Subcutaneous adipose tissue (tissue), 4 donors: ENCODE data around the gene ATP6V1B1. TPM values are rescaled to one million over a fixed set of nuclear protein-coding genes. Genes with fewer than 3 reads are reported as not detected.

Experiments
- total RNA-seq, 4 donors: library from RNA; depleted of rRNA; stranded (reverse); fragments of >200 nt; gene quantifications; one replicate each; pipeline ENCODE4 v1.1.0, GENCODE V29; 2016
- TF ChIP-seq, protein P1 (sequence below): fragments of 450-650 bp; IDR thresholded peaks from one replicate; pipeline ENCODE4 v1.5.1; 2016; ENCODE audit warnings: low read depth, mild to moderate bottlenecking, control low read depth, antibody characterized with exemption, moderate library complexity

Gene ATP6V1B1
- total RNA-seq, 4 donors from 2014 or later, result not detected

DNA sequence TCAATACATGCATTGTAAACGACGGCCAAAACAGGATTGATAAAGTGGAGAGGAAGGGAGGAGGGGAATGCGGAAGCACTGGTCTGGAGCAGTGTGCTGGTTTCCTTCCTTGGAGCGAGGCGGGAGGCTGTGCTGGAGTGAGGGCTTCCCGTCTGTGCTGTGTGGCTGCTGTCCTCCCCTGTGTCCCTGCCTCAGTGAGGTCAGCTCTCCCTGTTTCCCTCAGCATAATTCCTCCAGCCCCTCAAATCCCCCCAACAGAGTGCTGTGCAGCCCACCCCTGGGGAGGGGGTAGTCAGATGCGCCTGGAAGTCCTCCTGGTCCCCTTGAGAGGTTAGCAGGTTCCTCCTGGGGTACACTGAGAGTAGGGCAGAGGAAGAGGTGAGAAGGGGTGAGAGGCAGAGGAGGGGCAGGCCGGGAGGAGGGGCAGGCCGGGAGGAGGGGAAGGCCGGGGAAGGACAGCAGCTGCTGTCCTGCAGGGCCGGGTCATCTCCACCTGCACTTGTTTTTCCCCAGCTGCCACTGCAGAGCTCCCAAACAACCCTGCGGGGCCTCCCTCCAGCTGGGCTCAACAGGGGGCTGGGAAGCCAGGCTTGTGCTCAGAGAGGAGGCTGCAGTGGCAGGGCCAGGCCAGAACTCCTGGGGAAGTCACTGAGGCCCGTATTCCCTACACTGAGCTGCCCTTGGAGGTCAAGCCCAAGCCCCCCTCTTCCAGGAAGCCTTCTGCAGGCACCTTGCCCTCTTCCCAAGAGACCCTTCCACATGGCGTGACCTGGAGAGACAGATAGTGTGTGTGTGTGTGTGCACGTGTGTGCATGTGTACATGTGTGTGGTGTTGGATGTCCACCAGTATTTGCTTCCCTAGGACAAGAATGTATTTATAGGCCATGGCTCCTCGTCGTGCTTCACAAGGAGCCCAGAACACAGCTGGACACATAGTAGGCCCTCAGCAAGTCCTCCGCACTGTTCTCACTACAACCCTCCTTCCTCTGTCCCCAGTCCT lies 13.2 kb upstream of the ATP6V1B1 start:
- TF ChIP-seq, protein P1, sequence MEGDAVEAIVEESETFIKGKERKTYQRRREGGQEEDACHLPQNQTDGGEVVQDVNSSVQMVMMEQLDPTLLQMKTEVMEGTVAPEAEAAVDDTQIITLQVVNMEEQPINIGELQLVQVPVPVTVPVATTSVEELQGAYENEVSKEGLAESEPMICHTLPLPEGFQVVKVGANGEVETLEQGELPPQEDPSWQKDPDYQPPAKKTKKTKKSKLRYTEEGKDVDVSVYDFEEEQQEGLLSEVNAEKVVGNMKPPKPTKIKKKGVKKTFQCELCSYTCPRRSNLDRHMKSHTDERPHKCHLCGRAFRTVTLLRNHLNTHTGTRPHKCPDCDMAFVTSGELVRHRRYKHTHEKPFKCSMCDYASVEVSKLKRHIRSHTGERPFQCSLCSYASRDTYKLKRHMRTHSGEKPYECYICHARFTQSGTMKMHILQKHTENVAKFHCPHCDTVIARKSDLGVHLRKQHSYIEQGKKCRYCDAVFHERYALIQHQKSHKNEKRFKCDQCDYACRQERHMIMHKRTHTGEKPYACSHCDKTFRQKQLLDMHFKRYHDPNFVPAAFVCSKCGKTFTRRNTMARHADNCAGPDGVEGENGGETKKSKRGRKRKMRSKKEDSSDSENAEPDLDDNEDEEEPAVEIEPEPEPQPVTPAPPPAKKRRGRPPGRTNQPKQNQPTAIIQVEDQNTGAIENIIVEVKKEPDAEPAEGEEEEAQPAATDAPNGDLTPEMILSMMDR, result no peak

DNA sequence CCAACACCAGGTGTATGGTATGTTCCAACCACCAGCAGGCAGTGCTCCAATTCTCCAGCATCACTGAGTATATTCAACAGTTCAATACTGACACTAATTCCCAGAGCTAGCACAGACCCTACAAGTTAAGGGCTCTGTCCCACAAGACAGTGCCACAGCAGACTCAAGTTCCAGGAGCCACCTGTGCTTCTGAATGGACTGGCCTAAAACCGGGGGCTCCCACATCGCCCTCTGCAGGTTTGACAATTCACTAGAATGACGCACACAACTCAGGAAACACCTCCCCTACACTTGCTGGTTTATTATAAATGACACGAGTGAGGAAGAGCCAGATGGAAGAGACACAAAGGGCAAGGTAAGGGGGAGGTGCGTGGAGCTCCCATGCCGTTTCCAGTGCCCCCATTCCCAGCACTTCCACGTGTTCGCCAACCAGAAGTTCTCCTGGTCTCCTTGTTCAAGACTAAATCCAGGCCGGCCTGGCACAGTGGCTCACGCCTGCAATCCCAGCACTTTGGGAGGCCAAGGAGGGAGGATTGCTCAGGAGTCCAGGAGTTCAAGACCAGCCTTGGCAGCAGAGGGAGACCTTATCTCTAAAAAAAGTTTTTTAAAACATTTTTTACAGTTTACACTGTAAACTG lies 12.2 kb upstream of the ATP6V1B1 start:
- TF ChIP-seq, protein P1, result no peak

GRCh38 chr2:70926042-70926441 lies 9.7 kb upstream of the ATP6V1B1 start:
- TF ChIP-seq, protein P1, result no peak

DNA sequence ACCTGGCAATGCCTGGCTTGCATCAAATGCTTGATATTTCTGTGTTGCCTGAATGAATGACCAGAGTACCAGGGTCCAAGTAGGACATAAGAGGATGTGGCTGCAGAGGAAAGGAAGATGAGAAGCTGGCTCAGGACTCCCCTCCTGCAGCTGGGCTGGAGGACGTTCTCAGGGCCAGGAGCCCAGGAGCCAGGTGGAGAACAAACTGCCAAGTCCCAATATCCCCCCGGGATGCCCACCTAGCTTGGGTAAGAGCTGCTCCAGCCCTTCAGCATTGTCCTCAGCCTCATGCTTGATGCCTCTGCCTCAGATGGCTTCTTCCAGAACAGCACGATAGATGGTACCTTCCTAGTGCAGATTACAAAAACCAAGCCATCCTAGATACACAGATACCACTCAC lies 8.6 kb upstream of the ATP6V1B1 start:
- TF ChIP-seq, protein P1, result no peak

- TF ChIP-seq, protein P1, result no peak
Measured at GRCh38 chr2:70927641-70928040, 8.1 kb upstream of the ATP6V1B1 start.

DNA sequence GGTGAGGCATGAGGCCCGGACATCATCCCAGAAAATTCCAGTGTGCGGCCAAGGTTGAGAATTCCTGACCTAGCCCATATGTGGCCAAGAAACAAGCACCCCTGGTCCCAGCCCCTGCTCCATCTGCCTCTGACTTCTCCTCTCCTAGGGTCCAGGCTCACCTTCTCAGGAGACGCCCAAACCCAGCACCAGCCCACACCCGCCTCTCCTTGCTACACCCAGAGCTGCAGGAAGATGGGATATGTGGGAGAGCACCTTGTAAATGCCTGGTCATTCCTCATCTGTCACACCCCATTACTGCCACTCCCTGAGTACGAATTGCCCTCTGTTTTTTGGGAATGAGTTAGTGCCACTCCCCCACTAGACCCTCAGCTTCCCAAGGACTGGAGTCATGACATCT lies 7.3 kb upstream of the ATP6V1B1 start:
- TF ChIP-seq, protein P1, result no peak
